ENCODE data around the gene IL1RAPL2.

The IL1RAPL2 gene

DNA sequence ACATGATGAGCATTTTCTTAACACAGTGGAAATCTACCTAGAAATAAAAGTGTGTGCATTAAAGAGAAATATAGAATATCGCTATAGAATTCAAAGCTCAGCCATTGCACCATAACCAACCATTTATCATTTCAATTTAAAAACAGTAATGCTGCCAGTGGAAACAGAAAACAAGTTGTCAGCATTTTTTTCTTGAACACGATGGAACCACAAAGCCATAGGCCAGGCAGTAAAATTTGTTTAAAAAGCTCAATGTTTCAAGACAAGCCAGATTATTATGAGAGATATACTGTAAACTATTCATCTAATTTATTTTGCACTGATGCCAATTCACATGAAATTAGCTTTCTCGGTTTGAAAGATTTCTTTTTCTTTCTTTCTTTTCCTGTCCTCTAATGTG, 1209.7 kb downstream of the IL1RAPL2 start:
- TF ChIP-seq TEAD4 (IDR thresholded peaks at IDR 0.05), result no peak
- no peak for TF ChIP-seq EGR1 (IDR thresholded peaks at IDR 0.05)
- no peak for TF ChIP-seq USF1 (IDR thresholded peaks at IDR 0.05)
- no peak for TF ChIP-seq EP300 (IDR thresholded peaks at IDR 0.05; ENCODE audit: borderline replicate concordance)
- no peak for TF ChIP-seq YY1 (IDR thresholded peaks at IDR 0.05; ENCODE audit: low read depth)
- no peak for TF ChIP-seq RAD21 (IDR thresholded peaks at IDR 0.05; ENCODE audit: low read depth)
- TF ChIP-seq CREB1 (IDR thresholded peaks at IDR 0.05; ENCODE audit: low read depth), result no peak
- no peak for TF ChIP-seq REST (IDR thresholded peaks at IDR 0.05; ENCODE audit: low read depth)
- no peak for TF ChIP-seq TAF1 (IDR thresholded peaks at IDR 0.05; ENCODE audit: low read depth)
- TF ChIP-seq, protein P1, sequence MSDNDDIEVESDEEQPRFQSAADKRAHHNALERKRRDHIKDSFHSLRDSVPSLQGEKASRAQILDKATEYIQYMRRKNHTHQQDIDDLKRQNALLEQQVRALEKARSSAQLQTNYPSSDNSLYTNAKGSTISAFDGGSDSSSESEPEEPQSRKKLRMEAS (IDR thresholded peaks at IDR 0.05), result no peak
- TF ChIP-seq FOXM1 (IDR thresholded peaks at IDR 0.05; ENCODE audit: borderline replicate concordance, low read depth), result no peak
- TF ChIP-seq ZBTB7A (IDR thresholded peaks at IDR 0.05; ENCODE audit: low read depth), result no peak
- no peak for TF ChIP-seq TCF12 (IDR thresholded peaks at IDR 0.05; ENCODE audit: low read depth)
- TF ChIP-seq CEBPB (IDR thresholded peaks at IDR 0.05), result no peak
- no peak for TF ChIP-seq NFIC (IDR thresholded peaks at IDR 0.05)

DNA sequence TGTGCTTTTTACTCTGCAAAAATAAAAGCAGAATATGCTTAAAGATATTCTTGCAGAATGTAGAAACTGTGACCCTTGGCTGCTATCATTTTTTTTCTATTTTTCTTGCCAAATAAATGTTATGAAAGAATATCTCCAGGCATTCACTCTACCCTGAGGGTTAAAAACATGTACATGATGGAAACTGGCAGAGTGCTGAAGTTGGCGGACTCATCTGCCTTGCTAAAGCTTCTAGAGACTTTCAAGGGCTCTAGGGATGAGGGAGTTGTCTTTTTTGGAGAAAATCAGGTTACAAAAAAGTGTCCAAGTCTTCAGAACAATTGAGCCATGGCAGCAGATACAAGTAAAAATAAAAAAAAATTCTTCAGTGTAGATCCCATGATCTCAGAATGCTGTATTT, 1215.8 kb downstream of the IL1RAPL2 start:
- no peak for TF ChIP-seq REST (IDR thresholded peaks at IDR 0.05; ENCODE audit: low read depth)
- TF ChIP-seq RAD21 (IDR thresholded peaks at IDR 0.05; ENCODE audit: low read depth), result no peak
- no peak for TF ChIP-seq ZBTB7A (IDR thresholded peaks at IDR 0.05; ENCODE audit: low read depth)
- TF ChIP-seq EGR1 (IDR thresholded peaks at IDR 0.05), result no peak
- no peak for TF ChIP-seq YY1 (IDR thresholded peaks at IDR 0.05; ENCODE audit: low read depth)

GRCh38 chrX:105803891-105804290, 1237.9 kb downstream of the IL1RAPL2 start:
- no peak for TF ChIP-seq NFIC (IDR thresholded peaks at IDR 0.05)
- no peak for TF ChIP-seq EGR1 (IDR thresholded peaks at IDR 0.05)
- TF ChIP-seq TEAD4 (IDR thresholded peaks at IDR 0.05), result no peak
- TF ChIP-seq, protein P1 (IDR thresholded peaks at IDR 0.05), result no peak
- no peak for TF ChIP-seq ZBTB7A (IDR thresholded peaks at IDR 0.05; ENCODE audit: low read depth)
- no peak for TF ChIP-seq EP300 (IDR thresholded peaks at IDR 0.05; ENCODE audit: borderline replicate concordance)
- TF ChIP-seq TAF1 (IDR thresholded peaks at IDR 0.05; ENCODE audit: low read depth), result no peak
- no peak for TF ChIP-seq YY1 (IDR thresholded peaks at IDR 0.05; ENCODE audit: low read depth)
- TF ChIP-seq REST (IDR thresholded peaks at IDR 0.05; ENCODE audit: low read depth), result no peak
- no peak for TF ChIP-seq FOXM1 (IDR thresholded peaks at IDR 0.05; ENCODE audit: borderline replicate concordance, low read depth)
- no peak for TF ChIP-seq CEBPB (IDR thresholded peaks at IDR 0.05)
- no peak for TF ChIP-seq TCF12 (IDR thresholded peaks at IDR 0.05; ENCODE audit: low read depth)
- no peak for TF ChIP-seq CREB1 (IDR thresholded peaks at IDR 0.05; ENCODE audit: low read depth)
- TF ChIP-seq RAD21 (IDR thresholded peaks at IDR 0.05; ENCODE audit: low read depth), result no peak
- no peak for TF ChIP-seq USF1 (IDR thresholded peaks at IDR 0.05)

- TF ChIP-seq FOXM1 (IDR thresholded peaks at IDR 0.05; ENCODE audit: borderline replicate concordance, low read depth), result no peak
- TF ChIP-seq TCF12 (IDR thresholded peaks at IDR 0.05; ENCODE audit: low read depth), result no peak
- TF ChIP-seq YY1 (IDR thresholded peaks at IDR 0.05; ENCODE audit: low read depth), result no peak
- no peak for TF ChIP-seq EGR1 (IDR thresholded peaks at IDR 0.05)
- no peak for TF ChIP-seq CREB1 (IDR thresholded peaks at IDR 0.05; ENCODE audit: low read depth)
- no peak for TF ChIP-seq REST (IDR thresholded peaks at IDR 0.05; ENCODE audit: low read depth)
- no peak for TF ChIP-seq TAF1 (IDR thresholded peaks at IDR 0.05; ENCODE audit: low read depth)
- no peak for TF ChIP-seq NFIC (IDR thresholded peaks at IDR 0.05)
- no peak for TF ChIP-seq EP300 (IDR thresholded peaks at IDR 0.05; ENCODE audit: borderline replicate concordance)
- TF ChIP-seq RAD21 (IDR thresholded peaks at IDR 0.05; ENCODE audit: low read depth), result no peak
- no peak for TF ChIP-seq USF1 (IDR thresholded peaks at IDR 0.05)
- TF ChIP-seq, protein P1 (IDR thresholded peaks at IDR 0.05), result no peak
- TF ChIP-seq ZBTB7A (IDR thresholded peaks at IDR 0.05; ENCODE audit: low read depth), result no peak
- TF ChIP-seq TEAD4 (IDR thresholded peaks at IDR 0.05), result no peak
- no peak for TF ChIP-seq CEBPB (IDR thresholded peaks at IDR 0.05)
These were observed 1250.5 kb downstream of the IL1RAPL2 start for GRCh38 chrX:105816517-105816916.
